ENCODE data around the gene OTOG.

GRCh38 chr11:17686231-17686980 lies 139.3 kb downstream of the OTOG start:
- TF ChIP-seq CTCF (IDR thresholded peaks at IDR 0.05) (no peak), EZH2 (IDR thresholded peaks at IDR 0.05; ENCODE audit: borderline replicate concordance, insufficient read depth, low read depth, low read length, poor library complexity, severe bottlenecking) (no peak)
